ENCODE measurements around the gene COPE. TPM values are rescaled to one million over a fixed set of nuclear protein-coding genes. Genes with fewer than 3 reads are reported as not detected.

COPE gene
- polyA plus RNA-seq, 1 donor = 135 TPM

GRCh38 chr19:18875726-18876125 is 43.5 kb downstream of the COPE start:
- peaks cover 2% of the 10 kb centered on the region for H3K27me3 ChIP-seq (ENCODE audit: control insufficient read depth, insufficient read depth, low read length)
- no peaks in the 10 kb centered on the region for H3K9me3 ChIP-seq (ENCODE audit: control insufficient read depth, low read depth, low read length)

GRCh38 chr19:18871543-18871942 is 47.6 kb downstream of the COPE start:
- H3K36me3 ChIP-seq (ENCODE audit: control insufficient read depth, insufficient read depth, low read length) = peaks cover 18% of the 10 kb centered on the region
- peaks cover 6% of the 10 kb centered on the region for H3K9me3 ChIP-seq (ENCODE audit: control insufficient read depth, low read depth, low read length)
- H3K27ac ChIP-seq (ENCODE audit: low read length) = no peak overlapping the region
- no peak for DNase-seq
- peaks cover 2% of the 10 kb centered on the region for H3K4me1 ChIP-seq (ENCODE audit: control insufficient read depth, insufficient read depth, low read length)
- no CpG with 5 or more reads among the region's 7 CpGs for WGBS (ENCODE audit: insufficient coverage, low lambda C conversion rate)
- H3K4me3 ChIP-seq (ENCODE audit: low read length) = no peak overlapping the region
- H3K27me3 ChIP-seq (ENCODE audit: control insufficient read depth, insufficient read depth, low read length) = peaks cover 24% of the 10 kb centered on the region

More at GRCh38 chr19:18875726-18876125, 43.5 kb downstream of the COPE start:
- no peaks in the 10 kb centered on the region for H3K36me3 ChIP-seq (ENCODE audit: control insufficient read depth, insufficient read depth, low read length)
- no peak overlapping the region for H3K4me3 ChIP-seq (ENCODE audit: low read length)
- no peak overlapping the region for H3K27ac ChIP-seq (ENCODE audit: low read length)
- DNase-seq = no peak
- H3K4me1 ChIP-seq (ENCODE audit: control insufficient read depth, insufficient read depth, low read length) = no peaks in the 10 kb centered on the region
- 100% methylated on average over 2 of the region's 5 CpGs for WGBS (ENCODE audit: insufficient coverage, low lambda C conversion rate)

- Histone ChIP-seq H3K36me3 (ENCODE audit: control insufficient read depth, insufficient read depth, low read length) (peaks cover 26% of the 10 kb centered on the region), H3K27ac (ENCODE audit: low read length) (no peak overlapping the region)
- 60% methylated on average over 2 of the region's 25 CpGs for WGBS (ENCODE audit: insufficient coverage, low lambda C conversion rate)
Measured at GRCh38 chr19:18870531-18871172, 48.5 kb downstream of the COPE start.

GRCh38 chr19:18869781-18870530 is 49.2 kb downstream of the COPE start:
- Histone ChIP-seq H3K36me3 (ENCODE audit: control insufficient read depth, insufficient read depth, low read length) (peaks cover 32% of the 10 kb centered on the region), H3K4me1 (ENCODE audit: control insufficient read depth, insufficient read depth, low read length) (peaks cover 2% of the 10 kb centered on the region), H3K27me3 (ENCODE audit: control insufficient read depth, insufficient read depth, low read length) (peaks cover 24% of the 10 kb centered on the region), H3K27ac (ENCODE audit: low read length) (no peak overlapping the region), H3K4me3 (ENCODE audit: low read length) (no peak overlapping the region), H3K9me3 (ENCODE audit: control insufficient read depth, low read depth, low read length) (peaks cover 6% of the 10 kb centered on the region)
- DNase-seq = no peak
- no CpG with 5 or more reads among the region's 62 CpGs for WGBS (ENCODE audit: insufficient coverage, low lambda C conversion rate)

More at GRCh38 chr19:18870531-18871172, 48.5 kb downstream of the COPE start:
- Histone ChIP-seq H3K9me3 (ENCODE audit: control insufficient read depth, low read depth, low read length) (peaks cover 6% of the 10 kb centered on the region), H3K4me3 (ENCODE audit: low read length) (no peak overlapping the region), H3K27me3 (ENCODE audit: control insufficient read depth, insufficient read depth, low read length) (peaks cover 24% of the 10 kb centered on the region), H3K4me1 (ENCODE audit: control insufficient read depth, insufficient read depth, low read length) (peaks cover 2% of the 10 kb centered on the region)
- no peak for DNase-seq

GRCh38 chr19:18869023-18869618 is 50.1 kb downstream of the COPE start:
- no peak for DNase-seq
- Histone ChIP-seq H3K9me3 (ENCODE audit: control insufficient read depth, low read depth, low read length) (peaks cover 6% of the 10 kb centered on the region), H3K36me3 (ENCODE audit: control insufficient read depth, insufficient read depth, low read length) (peaks cover 41% of the 10 kb centered on the region), H3K4me1 (ENCODE audit: control insufficient read depth, insufficient read depth, low read length) (peaks cover 2% of the 10 kb centered on the region), H3K27ac (ENCODE audit: low read length) (no peak overlapping the region), H3K4me3 (ENCODE audit: low read length) (no peak overlapping the region), H3K27me3 (ENCODE audit: control insufficient read depth, insufficient read depth, low read length) (peaks cover 24% of the 10 kb centered on the region)
- WGBS (ENCODE audit: insufficient coverage, low lambda C conversion rate) = no CpG with 5 or more reads among the region's 71 CpGs

- H3K36me3 ChIP-seq (ENCODE audit: control insufficient read depth, insufficient read depth, low read length) = peaks cover 47% of the 10 kb centered on the region
- WGBS (ENCODE audit: insufficient coverage, low lambda C conversion rate) = no CpG with 5 or more reads among the region's 77 CpGs
- H3K9me3 ChIP-seq (ENCODE audit: control insufficient read depth, low read depth, low read length) = peaks cover 6% of the 10 kb centered on the region
- peaks cover 24% of the 10 kb centered on the region for H3K27me3 ChIP-seq (ENCODE audit: control insufficient read depth, insufficient read depth, low read length)
- DNase-seq = peak in 1 of 2 donors; percentile 50
- no peak overlapping the region for H3K27ac ChIP-seq (ENCODE audit: low read length)
- peaks cover 2% of the 10 kb centered on the region for H3K4me1 ChIP-seq (ENCODE audit: control insufficient read depth, insufficient read depth, low read length)
- no peak overlapping the region for H3K4me3 ChIP-seq (ENCODE audit: low read length)
Measured at GRCh38 chr19:18868380-18869022, 50.7 kb downstream of the COPE start.

- Histone ChIP-seq H3K9me3 (ENCODE audit: control insufficient read depth, low read depth, low read length) (peaks cover 6% of the 10 kb centered on the region), H3K27ac (ENCODE audit: low read length) (no peak overlapping the region), H3K4me1 (ENCODE audit: control insufficient read depth, insufficient read depth, low read length) (peaks cover 2% of the 10 kb centered on the region), H3K36me3 (ENCODE audit: control insufficient read depth, insufficient read depth, low read length) (peaks cover 54% of the 10 kb centered on the region), H3K4me3 (ENCODE audit: low read length) (no peak overlapping the region), H3K27me3 (ENCODE audit: control insufficient read depth, insufficient read depth, low read length) (peaks cover 24% of the 10 kb centered on the region)
- DNase-seq = no peak
- no CpG with 5 or more reads among the region's 23 CpGs for WGBS (ENCODE audit: insufficient coverage, low lambda C conversion rate)
Measured at GRCh38 chr19:18867751-18868150, 51.4 kb downstream of the COPE start.

GRCh38 chr19:18867199-18867598 is 52.0 kb downstream of the COPE start:
- peaks cover 60% of the 10 kb centered on the region for H3K36me3 ChIP-seq (ENCODE audit: control insufficient read depth, insufficient read depth, low read length)
- peaks cover 24% of the 10 kb centered on the region for H3K27me3 ChIP-seq (ENCODE audit: control insufficient read depth, insufficient read depth, low read length)
- H3K9me3 ChIP-seq (ENCODE audit: control insufficient read depth, low read depth, low read length) = peaks cover 6% of the 10 kb centered on the region
- DNase-seq = no peak
- H3K4me1 ChIP-seq (ENCODE audit: control insufficient read depth, insufficient read depth, low read length) = peaks cover 2% of the 10 kb centered on the region
- no peak overlapping the region for H3K27ac ChIP-seq (ENCODE audit: low read length)
- H3K4me3 ChIP-seq (ENCODE audit: low read length) = no peak overlapping the region
- WGBS (ENCODE audit: insufficient coverage, low lambda C conversion rate) = no CpG with 5 or more reads among the region's 23 CpGs

GRCh38 chr19:18866800-18867123 is 52.4 kb downstream of the COPE start:
- Histone ChIP-seq H3K27ac (ENCODE audit: low read length) (no peak overlapping the region), H3K27me3 (ENCODE audit: control insufficient read depth, insufficient read depth, low read length) (peaks cover 24% of the 10 kb centered on the region), H3K36me3 (ENCODE audit: control insufficient read depth, insufficient read depth, low read length) (peaks cover 64% of the 10 kb centered on the region), H3K4me3 (ENCODE audit: low read length) (no peak overlapping the region), H3K9me3 (ENCODE audit: control insufficient read depth, low read depth, low read length) (peaks cover 6% of the 10 kb centered on the region), H3K4me1 (ENCODE audit: control insufficient read depth, insufficient read depth, low read length) (peaks cover 2% of the 10 kb centered on the region)
- no CpG with 5 or more reads among the region's 17 CpGs for WGBS (ENCODE audit: insufficient coverage, low lambda C conversion rate)
- no peak for DNase-seq
